Hematopoietic multipotent progenitor cell treated with erythropoietin and hydrocortisone succinate and interleukin-3 and kit ligand, for 17 days (in vitro differentiated cells): Measurements from ENCODE around the gene SEPTIN14.
"Not testable (repeated sequence)": the region's sequence is repeated elsewhere in the genome, so short reads cannot be mapped to it uniquely, and the experiment has no call there.

Experiments
- DNase-seq: peaks from one replicate; pipeline ENCODE4 v3.0.0-alpha.2; 2015; ENCODE audit warnings: low spot score

SEPTIN14 gene

DNA sequence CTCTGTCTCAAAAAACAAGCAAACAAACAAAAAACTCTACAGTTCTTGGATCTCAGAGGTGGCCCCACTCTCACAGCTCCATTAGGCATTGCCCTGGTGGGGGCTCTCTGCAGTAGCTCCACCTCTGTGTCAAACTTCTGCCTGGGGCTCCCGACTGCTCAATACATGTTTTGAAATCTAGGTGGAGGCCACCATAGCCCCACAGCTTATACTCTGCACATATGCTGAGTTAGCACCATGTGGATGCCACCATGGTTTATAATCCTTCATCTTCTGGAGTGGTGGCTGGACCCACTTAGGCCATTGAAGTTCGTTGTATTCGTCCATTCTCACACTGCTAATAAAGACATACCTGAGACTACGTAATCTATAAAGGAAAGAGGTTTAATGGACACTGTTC is 78.4 kb downstream of the SEPTIN14 start:
- no peak for DNase-seq

DNA sequence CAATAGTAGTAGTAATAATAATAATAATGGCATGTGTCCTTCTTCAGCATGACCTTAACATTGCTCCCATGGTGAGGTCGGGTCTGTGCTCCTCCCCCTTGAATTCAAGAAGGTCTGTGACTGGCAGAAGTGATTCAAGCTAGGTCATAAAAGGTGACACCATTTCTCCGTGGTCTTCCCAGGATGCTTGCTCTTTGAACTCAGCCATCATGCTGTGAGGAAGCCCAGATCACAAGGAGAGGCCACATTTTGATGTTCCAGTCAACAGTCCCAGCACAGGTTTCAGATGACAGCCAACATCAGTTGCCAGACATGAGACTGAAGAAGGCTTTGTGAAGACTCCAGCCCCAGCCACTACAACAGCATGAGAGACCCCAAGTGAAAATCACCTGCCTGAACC is 83.9 kb downstream of the SEPTIN14 start:
- no peak for DNase-seq

DNA sequence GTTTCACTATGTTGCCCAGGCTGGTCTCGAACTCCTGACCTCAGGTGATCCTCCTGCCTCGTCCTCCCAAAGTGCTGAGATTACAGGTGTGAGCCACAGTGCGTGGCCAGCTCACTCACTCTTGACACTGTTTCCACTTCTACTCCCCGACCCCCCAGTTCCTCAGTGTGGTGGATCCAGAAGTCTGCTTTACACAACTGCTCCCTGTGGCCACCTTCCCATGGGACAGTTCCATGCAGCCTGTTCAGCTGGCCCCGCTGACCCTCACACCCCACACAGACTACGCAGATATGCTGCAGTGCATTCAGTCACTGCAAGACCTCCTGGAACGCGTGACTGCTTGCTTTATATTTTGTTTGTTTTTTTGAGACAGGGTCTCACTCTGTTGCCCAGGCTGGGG is 86.4 kb downstream of the SEPTIN14 start:
- no peak for DNase-seq

- DNase-seq: no peak
Observed at GRCh38 chr7:55775051-55775420, 87.5 kb downstream of the SEPTIN14 start.

GRCh38 chr7:55774327-55775050 is 88.1 kb downstream of the SEPTIN14 start:
- no peak for DNase-seq

GRCh38 chr7:55770778-55771177 is 91.8 kb downstream of the SEPTIN14 start:
- DNase-seq: no peak

DNA sequence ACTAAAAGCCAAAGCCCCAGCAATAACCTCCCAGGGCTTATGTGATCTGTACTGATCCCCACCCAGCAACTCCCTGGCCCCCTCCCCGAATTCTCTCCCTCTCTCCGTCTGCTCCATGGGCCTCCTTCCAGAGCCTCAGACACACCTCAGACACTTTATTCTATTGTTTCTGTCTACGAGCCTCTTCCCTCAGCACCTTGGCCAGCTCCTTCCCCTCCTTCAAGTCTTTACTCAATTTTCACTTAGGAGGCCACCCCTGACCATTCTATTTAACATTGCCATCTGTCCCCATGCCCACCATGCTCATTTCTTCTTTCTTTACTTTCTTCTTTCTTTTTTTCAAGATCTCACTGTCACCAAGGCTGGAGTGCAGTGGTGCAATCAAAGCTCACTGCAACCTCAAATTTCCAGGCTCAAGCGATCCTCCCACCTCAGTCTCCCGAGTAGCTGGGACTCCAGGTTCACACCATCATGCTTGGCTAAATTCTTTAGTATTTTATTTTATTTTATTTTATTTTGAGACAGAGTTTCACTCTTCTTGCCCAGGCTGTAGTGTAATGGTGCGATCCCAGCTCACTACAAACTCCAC is 109.2 kb downstream of the SEPTIN14 start:
- DNase-seq: not testable (repeated sequence)

GRCh38 chr7:55744706-55745105 is 117.8 kb downstream of the SEPTIN14 start:
- DNase-seq: not testable (repeated sequence)
